AG09319 (cell line): ENCODE results near the gene HMGCS2.

ENCODE experiments used
- DNase-seq: peaks from one replicate; pipeline ENCODE4 v3.0.0-alpha.2; 2010; ENCODE audit warnings: low read depth; ENCODE audit errors: extremely low read depth
- TF ChIP-seq, protein P1 (sequence below): IDR thresholded peaks from 2 replicates; pipeline ENCODE4 v1.5.1; 2011; ENCODE audit warnings: low read depth, mild to moderate bottlenecking, inconsistent platforms, low read length, moderate library complexity

HMGCS2 gene

DNA sequence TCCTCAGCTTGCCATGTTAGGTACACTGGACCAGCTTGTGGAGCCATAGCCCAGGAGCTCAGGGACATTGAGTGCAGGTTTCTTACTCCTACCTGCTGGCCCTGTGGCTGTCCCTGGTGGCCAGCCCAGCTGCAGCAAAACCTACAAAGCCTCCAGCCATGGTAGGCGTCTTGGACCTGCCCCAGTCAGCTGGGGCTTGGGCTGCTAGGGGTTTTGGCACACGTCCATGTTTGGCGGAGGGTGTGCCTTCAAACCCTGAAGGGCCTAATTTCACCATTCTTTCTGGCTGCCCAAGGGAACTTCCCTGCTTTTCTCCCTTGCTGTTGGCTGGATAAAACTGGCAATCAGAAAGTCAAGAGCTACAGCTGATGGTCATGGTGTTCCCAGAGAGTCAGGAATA is 25.4 kb downstream of the HMGCS2 start:
- DNase-seq: no peak
- TF ChIP-seq, protein P1, sequence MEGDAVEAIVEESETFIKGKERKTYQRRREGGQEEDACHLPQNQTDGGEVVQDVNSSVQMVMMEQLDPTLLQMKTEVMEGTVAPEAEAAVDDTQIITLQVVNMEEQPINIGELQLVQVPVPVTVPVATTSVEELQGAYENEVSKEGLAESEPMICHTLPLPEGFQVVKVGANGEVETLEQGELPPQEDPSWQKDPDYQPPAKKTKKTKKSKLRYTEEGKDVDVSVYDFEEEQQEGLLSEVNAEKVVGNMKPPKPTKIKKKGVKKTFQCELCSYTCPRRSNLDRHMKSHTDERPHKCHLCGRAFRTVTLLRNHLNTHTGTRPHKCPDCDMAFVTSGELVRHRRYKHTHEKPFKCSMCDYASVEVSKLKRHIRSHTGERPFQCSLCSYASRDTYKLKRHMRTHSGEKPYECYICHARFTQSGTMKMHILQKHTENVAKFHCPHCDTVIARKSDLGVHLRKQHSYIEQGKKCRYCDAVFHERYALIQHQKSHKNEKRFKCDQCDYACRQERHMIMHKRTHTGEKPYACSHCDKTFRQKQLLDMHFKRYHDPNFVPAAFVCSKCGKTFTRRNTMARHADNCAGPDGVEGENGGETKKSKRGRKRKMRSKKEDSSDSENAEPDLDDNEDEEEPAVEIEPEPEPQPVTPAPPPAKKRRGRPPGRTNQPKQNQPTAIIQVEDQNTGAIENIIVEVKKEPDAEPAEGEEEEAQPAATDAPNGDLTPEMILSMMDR: no peak

DNA sequence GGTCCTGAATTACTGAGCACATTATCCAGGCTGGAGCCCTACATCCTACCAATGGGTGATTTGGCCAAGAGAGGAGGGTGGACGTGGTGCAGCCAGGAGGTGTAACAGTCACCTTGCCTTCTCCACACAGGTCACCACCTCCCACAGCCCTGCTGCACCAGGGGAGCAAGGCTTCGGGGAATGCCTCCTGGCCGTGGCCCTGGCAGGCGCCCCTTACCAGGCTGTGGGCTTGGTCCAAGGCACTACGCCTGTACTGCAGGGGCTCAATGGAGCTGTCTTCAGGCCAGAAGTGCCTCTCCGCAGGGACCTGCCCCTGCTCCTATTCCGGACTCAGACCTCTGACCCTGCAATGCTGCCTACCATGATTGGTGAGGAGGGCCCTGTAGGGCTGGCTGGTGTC is 26.0 kb downstream of the HMGCS2 start:
- TF ChIP-seq, protein P1: no peak
- DNase-seq: no peak

DNA sequence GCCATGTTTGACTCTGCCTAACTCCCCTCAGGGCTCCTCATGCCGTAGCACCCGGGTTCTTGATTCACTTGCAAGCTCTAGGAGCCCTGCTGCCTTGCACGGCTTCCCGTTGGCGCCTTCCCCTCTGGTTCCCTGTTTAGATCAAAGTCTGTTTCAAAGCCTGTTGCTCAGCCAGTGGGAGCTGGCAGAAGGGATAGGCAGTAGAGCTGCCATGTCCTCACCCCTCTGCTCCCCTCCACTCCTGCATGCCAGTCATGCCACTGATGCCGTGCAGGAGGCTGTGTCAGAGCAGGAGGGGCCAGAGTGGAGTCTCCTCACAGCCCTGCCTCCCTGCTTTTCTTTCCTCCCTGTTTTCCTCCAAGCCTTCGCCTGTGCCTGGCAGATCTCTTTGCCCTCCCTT is 26.5 kb downstream of the HMGCS2 start:
- no peak for DNase-seq
- TF ChIP-seq, protein P1: no peak

DNA sequence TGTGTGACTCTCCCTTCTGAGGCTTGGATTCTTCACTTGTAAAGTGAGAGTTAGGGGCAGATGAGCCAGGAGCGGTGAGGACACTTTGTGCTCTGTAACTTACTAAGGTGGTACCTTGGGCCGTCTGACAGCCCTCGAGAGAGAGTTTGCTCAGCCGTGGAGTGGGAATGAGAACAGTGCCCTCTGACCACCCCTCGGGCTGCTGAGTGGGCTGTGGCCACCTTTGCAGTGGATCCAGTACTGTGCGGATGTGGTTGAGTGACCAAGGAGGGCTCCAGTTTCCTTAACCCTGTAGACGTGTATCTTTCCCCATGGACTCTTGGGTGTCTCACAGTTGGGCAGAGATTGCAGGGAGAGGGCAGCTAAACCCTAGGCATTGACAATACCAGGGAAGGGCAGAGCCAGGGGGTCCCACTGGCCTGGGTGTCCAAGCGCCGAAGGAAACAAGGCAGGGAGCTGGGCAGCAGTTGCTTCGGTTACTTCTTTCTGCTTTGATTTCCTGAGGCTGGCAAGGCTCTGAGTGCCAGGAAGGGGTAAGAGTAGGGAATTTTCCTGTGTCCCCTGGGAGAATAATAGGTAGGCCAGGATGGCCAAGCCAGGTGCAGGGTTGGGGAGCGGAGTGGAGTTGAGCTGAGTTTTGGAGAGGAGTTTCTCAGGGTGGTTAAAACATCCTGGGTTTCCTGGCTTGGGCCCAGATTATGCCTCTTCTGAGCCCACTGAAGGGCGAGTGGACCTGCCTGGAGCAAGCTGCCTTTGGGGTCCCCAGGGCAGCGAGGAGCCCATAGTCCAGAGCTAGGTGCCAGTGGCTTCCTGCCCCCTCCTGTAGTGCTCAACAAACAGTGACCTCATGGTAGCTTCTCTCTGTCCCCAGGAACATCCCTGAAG is 27.6 kb downstream of the HMGCS2 start:
- no peak for DNase-seq
- TF ChIP-seq, protein P1: no peak

DNA sequence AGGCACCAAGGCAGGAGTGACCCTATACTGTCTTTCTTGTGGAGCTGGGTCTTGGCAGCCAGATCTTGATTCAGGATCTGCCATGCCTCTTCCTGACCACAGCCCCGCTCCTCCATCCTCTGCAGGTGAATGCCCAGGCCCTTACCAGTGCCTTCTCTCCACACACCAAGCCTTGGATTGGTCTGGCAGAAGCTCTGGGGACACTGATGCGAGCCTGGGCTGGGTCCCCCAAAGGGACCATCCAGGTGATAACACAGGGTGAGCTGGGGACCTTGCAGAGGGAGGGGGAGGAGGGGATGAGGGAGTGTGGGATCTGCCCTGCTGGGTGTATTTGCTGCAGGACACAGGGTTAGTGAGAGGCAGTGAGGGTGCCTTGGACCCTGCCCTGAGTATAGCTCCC is 28.4 kb downstream of the HMGCS2 start:
- no peak for DNase-seq
- TF ChIP-seq, protein P1: no peak

DNA sequence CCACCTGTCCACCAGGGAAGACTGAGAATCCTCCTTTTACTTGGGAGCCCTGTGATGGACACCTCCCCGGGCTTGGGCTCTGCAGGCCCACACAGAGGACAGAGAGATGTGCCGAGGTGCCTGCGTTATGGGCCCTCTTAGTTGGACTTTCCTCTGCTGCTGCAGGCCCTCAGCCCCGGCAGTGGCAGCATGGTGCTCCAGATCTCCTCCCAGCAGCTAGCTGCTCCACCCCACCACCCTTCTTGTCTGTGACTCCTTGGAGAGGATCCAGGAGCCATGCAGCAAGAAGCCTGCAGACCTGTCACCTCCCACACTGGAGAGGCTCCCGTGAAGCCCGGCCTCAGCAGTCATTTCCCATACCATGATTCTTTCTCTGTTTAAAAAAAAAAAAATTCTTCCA is 29.6 kb downstream of the HMGCS2 start:
- no peak for DNase-seq
- TF ChIP-seq, protein P1: no peak

DNA sequence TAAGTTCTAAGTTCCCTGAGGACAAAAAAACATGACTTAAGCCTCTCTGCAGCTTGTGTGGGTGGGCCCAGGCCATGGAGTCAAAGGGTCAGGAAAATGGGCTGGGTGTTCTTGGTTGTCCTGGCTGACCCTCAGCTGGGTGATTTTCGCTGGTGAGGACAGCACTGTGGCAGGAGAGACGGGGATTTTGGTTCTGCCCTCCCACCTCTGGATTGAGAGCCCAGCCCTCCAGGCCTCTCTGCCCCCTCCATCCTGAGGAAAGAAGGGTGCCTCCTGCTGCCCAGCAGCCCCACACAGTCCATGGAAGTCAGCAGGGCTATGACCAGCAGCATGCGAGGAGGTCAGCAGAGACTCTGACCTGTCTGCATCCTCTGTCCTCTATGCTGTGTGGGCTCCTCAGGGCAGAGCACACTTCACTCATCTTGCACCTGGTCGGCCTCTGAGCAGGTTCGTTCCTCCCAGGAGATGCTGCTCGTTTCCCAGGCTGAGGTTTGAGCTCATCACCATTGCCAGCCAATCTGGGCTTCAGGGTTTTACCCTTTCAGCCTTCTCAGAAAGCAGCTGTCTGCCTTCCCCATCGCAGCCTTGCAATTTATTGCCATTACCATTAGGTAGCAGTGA is 30.5 kb downstream of the HMGCS2 start:
- TF ChIP-seq, protein P1: no peak

More for the DNA sequence above, 30.5 kb downstream of the HMGCS2 start:
- no peak for DNase-seq
